NAMALWA (cell line): ENCODE results near the gene SYNPO2L.

Source experiments
- DNase-seq: peaks from one replicate; pipeline ENCODE4 v3.0.0-alpha.2; 2015; ENCODE audit warnings: low spot score

The SYNPO2L gene

DNA sequence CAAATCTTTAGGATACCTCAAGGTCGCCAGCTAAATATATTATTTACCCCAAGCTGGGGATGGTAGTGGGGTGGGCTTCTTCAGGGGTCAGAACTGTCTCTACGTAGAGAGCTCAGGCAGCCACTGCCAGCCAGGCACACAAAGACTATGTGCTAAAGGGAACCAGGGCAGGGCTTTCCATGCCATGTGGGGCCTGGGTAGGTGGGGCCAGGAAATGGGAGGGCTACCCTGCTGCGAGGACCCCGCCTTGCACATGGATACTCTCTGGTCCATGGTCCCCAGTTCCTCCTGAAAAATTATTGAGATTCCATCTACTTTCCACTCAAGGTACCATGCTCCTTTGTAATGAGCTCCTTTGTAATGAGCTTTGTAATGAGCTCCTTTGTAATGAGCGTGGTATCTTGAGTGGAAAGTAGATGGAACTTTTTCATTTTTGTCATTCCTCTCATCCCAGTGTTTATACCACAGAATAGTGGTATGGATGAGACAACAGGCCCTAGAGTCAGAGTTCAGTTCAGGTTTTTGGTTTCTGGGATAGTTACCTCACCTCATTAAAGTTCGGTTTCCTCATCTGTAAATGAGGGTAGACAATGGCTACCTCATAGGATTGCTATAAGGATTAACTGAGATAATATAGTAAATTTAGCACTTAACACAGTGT is 5.8 kb downstream of the SYNPO2L start:
- no peak for DNase-seq

DNA sequence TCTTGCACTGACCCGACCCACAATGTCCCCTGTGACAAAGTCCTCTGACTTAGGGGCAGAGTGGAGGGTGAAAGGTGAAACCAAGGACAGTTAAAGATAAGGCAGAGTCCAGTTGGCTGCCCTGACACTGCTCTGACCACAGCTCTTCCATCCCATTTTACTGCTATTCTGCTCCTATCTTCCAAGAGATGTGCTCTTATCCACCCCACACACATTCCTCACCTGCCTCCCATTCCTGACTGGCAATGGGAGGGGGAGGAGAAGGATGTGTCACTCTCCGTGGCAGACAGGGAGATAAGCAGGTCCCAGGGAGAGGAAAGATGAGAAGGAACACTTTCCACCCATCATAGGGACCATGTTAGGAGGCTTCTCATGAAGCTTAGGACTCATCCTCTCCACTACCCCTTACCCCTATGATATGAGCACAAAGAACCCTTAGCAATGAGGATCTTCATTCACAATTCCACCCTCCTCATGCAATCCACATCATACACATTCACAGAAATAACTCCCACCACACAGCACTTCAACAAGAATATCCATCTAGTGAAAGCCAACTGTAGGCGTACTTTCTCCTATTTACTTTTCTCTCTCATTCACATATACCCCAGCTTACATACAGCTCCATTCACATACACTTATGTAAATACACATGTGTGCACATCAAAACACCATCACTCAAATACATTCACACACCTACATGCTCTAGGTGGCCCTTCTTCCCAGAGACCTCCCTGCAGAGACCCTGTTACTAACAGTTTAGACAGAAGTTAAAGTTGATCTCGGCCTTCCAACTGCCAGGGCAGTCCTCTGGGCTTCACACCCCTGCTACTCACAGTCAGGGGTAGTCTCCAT is 6.6 kb downstream of the SYNPO2L start:
- no peak for DNase-seq

DNA sequence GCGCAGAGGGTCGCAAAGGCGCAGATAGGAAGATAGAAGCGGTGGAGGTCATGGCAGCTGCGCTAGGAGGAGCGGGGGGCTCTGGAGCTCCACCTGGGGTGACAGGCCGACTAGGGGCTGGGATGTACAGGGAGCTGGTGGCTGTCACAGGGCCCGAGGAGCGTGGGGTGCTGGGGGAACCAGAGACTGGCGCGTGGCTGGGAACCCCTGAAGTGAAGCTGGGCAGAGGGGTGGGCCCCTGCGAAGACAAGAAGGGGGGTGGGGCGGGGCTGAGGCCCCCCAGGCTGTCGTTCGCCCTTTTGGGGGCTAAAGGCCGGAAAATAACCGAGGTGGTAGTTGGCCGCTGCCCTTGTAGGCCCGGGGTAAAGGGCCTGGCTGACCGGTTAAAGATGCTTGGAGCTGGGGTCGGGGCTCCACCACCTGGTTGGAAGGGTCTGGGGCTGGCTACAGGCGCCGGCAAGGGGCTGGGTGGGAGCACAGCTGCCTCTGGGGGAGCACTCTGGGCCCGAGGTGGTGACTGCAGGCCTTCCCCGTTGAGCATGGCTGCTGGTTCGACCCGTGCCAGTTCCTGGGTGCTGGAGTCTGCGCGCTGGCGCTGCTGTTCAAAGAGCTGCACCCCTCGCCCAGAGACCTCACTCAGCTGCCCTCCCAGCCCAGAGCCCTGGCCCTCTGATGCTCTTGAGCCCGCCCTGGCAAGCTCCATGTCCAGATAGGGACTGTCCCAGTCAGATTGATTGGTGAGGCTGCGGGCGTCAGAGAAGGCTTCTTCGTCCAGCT is 7.8 kb downstream of the SYNPO2L start:
- no peak for DNase-seq

DNA sequence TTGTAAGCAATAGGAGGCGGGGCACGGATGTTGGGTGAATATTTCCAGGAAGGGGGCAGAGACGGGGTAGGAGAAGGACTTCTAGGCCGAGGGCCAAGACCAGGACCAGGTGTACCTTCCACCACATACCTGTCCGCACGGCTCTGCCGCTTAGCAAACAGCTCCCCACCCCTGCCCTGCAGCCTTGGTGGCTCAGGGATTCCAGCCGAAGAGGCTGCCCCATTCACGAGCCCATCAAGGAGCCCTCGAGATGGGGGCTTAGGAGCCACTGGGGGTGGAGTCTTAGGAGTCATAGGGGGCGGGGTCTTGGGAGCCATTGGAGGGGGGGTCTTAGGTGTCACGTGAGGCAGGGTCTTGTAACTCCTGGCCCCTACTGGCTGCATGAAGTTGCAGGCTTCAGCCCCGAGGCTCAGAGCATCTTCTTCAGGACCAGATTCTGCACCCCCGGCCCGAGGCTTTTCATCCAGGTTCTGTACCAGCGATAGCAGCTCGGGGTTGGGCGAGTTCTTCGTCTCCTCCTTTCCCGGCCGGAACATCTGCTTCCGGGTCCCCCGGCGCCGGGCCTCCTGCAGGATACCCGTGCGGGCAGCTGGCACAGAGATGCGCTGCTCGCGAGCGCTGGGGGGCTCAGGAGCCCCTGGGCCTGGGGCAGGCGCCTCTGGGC is 8.5 kb downstream of the SYNPO2L start:
- no peak for DNase-seq

DNA sequence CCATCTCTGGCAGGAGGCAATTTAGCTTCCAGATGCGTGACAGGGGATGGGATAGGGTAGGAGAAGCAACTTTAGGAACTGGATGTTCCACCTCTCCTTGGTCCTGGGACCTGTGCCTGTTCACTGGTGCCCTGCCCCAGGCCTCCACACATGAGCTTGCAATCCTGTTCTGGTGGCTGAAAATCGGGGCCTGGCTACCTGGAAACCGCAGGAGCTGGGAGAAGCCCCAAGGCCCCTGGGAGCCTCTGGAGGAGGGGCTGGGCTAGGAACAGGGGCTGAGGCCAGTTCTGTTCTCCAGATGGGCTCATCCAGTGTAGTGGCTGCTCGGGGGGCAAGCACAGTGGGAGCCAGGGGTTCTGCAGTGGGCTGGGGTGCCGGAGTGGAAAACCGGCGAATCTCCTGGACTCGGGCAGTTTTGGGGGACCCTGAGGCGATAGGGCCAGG is 9.2 kb downstream of the SYNPO2L start:
- no peak for DNase-seq

DNA sequence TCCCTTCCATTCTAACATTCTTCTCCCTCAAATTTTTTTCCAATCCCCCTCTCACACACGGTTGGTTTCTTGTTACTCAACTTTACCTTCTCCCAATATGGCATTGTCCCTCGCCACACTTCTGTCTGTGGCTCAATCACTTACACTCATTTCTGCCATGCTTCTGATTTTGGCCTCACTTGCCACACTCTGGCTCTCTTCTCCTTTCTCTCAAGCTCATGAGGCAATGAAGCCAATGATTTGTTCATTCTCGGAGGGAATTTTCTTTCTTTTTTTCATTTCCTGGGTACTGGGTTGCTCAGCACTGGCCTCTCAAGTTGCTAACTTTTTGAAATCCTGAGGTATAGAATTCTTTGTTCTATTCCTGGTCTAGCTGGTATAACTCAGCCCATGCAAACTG is 10.6 kb downstream of the SYNPO2L start:
- no peak for DNase-seq

DNA sequence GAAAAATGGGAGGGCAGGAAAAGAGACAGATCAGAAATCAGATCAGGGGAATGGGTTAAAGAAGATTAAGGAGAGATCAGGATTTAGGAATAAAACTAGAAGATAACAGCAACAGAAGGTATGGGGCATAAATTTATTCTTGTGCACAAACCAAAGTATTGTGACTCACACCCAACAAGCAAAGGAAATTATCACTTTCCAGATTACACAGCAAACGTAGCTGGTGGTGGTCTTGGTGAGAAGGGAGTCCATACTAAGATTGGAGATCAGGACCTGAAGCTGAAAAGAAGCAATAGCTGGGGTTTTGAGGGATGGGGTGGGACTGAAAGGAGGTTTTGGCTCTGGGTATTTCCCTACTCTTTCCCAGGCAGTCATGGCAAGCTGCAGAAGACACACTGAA is 11.1 kb downstream of the SYNPO2L start:
- no peak for DNase-seq

DNA sequence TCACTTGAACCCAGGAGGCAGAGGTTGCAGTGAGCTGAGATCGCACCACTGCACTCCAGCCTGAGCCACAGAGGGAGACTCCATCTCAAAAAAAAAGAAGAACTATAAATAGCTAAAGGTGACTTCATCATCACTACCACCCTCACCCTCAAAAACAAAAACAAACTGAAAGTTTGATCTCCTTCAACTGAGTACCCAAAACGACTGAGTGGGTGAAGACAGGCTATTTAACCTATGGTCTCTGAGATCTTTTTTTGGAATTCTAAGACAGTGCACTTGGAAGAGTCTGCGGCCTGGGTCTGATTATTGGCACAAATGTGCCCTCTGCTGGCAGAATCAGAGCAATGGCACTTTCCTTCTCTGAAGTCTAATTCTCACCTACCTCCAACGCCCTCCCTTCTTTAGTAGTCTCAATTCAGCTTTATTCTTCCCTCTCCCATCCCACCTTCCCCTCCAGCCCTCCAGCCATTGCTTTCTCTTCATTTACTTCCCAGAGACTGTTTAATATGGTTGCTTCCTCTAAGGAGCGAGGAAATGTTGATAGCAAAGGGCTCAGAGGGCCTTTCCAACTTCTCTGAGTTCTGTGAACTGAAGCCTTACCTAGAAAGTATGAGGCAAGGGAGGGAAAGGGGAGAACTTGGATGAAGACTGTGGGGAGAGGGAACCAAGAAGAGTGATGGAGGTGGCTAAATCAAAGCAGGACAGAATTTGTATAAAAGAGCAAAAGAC is 11.7 kb downstream of the SYNPO2L start:
- peak; percentile 66 for DNase-seq

DNA sequence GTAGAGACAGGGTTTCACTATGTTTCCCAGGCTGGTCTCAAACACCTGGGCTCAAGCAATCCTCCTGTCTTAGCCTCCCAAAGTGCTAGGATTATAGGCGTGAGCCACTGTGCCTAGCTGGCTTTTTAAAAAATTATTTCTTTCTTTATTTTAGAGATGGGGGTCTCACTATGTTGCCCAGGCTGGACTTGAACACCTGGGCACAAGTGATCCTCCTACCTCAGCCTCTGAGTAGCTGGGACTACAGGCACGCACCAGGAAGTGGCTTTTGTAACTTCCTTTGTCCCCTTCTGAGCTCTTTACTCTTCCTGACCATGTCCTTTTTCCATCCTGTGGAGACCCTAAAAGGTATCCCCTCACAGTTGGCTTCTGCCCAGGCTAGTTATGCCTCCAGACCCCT is 12.5 kb downstream of the SYNPO2L start:
- DNase-seq = no peak

DNA sequence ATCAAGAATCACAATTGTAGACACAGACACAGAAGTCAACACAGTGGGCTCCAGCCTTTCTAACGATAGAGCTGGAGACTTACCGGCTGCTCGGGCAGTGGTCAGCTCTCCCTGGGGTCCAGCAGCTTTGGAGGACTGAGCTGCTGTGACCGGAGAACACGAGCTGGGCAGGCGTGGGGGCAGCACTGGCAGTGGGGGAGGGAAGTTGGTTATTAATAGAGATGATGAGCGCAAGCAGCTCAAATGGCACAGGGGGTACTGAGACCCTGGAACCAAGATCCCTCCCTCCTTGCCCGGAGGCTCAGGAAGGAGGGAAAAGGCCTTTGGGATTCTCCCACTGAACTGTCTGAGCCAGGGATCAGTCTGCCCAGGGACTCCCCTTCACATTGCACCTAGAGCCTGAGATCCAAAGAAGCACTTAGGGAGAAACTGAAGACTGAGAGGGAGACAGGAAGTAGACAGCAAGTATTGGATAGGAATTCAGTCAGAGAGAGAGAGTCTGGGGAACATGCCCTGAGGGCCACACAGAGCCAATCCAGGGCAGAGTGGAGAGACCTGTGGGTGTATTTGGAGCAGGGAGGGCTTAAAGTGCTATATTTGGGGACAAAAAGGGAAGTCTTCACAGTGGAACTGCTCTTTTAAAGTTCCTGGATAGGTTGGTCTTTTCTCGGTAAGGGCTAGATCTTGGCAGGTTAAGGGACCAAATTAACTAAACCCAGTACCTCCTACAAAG is 14.3 kb downstream of the SYNPO2L start, which contains the start of gene MYOZ1:
Gene MYOZ1 (minus strand): TSS at position 147 of the 733 bp plus-strand sequence. CDS start 1,457 bp downstream, outside the sequence.
- no peak for DNase-seq

DNA sequence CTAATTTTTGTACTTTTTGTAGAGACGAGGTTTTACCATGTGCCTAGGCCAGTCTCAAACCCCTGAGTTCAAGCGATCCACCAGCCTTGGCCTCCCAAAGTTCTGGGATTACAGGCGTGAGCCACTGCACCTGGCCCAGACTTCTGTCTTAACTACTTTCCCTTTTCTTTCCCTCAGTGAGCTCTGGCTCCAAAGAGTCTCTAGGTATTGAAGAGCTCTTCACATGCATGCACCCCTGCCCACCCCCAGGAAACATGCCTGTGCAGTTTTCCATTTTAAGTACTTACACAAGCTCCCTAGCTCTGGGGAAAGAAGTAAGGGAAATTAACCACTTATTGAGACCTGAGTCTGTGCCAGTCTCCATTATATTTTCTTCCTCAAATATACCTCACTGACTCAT is 16.5 kb downstream of the SYNPO2L start:
- DNase-seq = no peak

DNA sequence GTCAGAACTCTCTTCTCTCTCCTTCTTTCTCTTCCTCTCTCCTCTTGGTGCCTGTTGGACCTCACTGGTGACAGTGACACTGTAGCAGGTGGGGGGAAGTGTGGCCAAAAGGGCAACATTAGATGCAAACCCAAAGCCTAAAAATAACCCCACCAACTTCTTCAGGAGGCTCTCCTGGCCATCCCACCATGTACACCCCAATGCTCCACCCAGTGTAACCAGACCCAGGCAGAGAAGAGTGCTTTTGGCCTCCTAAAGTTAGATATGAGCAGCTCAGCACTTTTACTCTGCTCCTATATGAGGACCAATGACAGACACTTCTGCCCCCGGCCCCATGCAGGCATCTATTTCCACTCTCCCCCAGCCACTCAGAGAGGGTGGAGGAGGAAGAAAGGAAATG is 20.0 kb downstream of the SYNPO2L start:
- no peak for DNase-seq

DNA sequence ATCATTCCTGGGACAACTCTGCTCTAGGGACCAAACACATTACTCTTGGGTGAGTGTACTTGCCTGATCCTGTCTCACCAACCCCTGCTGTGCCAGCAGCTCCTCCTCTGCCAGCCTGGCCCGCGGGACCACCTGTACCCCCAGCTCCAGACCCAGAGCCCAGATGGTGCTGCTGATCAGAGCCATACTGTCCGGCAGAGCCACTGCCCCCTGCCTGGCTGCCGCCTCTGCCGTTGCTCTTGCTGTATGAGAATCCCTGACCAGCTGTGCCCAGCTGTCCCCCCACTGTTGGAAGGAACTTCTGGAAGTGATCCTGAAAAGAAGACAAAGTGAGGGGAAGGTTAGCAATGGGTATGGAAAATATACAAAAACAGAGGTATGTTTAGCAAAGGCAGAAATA is 21.4 kb downstream of the SYNPO2L start:
- DNase-seq = no peak

DNA sequence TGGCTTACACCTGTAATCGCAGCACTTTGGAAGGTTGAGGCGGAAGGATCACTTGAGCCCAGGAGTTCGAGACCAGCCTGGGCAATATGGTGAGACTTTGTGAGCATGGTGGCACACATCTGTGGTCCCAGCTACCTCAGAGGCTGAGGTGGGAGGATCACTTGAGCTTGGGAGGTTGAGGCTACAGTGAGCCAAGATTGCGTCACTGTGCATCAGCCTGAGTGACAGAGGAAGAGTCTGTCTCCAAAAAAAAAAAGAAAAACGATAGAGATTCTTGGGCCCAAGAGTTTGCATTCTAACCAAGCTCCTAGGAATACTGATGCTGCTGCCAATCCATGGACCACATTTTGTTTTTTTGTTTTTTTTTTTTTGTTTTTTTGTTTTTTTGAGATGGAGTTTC is 26.7 kb downstream of the SYNPO2L start:
- DNase-seq = no peak

DNA sequence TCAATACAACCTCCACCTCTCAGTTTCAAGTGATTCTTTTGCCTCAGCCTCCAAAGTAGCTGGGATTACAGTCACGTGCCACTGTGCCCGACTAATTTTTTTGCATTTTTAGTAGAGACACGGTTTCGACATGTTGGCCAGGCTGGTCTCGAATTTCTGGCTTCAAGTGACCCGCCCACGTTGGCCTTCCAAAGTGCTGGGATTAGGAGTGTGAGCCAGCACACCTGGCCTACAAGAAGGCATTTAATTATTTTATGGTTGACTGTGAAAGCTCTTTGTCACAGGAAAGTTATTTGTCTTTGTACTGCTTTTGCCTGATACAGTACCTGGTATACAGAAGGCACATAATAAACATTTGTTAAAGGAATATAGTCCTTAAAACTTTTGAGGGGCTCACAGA is 27.4 kb downstream of the SYNPO2L start:
- DNase-seq = no peak

DNA sequence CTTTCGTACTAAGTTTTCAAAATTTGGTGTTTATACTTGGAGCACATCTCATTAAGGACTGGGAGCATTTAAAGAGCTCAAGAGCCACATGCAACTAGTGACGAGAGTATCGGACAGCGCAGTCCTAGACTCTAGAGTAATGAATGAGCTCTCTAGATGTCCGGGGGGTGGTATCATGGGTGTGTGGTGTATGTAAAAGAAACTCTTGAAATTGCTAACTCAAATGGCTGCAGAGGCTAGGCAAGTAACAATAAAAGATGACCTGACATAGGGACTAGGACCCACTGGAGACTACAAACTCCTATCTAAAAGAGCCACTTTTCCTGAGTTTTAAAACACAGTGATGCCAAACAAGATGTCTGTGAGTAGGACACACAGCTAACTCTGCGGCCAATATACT is 28.5 kb downstream of the SYNPO2L start:
- no peak for DNase-seq

DNA sequence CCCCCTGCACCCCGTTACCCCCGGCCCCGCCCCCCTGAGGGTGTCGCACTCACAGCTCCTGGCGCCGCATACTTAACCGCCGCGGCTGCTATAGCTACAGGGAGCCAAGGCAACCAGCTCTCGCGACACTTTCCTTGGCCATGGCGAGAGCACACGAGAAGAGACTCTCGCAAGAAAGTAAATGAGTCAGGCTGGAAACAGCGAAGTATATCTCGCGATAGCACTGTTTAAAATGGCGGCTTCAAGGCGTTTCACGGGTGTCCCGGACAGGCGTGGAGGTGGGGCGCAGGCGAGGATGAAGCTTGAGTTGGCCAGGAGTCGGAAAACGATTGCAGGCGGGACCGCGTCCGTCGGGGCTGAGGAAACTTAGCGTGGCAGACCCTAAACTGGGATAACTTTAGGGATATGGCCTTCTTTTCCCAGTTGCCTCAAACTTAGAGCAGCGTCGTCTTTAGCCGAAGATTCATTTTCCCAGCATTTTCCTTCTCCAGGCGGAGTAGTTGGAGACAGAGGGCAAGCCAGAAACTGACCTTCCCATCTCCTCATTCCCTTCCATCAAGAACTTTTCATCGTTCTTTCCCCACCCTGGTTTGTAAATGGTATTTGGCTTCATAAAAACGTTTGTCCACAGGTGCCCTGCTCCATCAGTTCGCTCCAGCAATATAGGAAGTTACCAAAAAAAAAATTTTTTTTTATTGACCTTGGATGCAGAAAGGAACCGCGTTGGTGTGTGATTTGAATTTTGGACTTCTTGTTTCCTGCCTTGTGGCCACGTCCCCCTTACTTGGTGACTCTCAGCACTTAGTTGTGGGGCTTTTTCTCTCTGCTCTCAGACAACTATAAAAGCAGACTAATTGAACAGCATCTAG is 29.7 kb downstream of the SYNPO2L start:
- peak; percentile 96 for DNase-seq

DNA sequence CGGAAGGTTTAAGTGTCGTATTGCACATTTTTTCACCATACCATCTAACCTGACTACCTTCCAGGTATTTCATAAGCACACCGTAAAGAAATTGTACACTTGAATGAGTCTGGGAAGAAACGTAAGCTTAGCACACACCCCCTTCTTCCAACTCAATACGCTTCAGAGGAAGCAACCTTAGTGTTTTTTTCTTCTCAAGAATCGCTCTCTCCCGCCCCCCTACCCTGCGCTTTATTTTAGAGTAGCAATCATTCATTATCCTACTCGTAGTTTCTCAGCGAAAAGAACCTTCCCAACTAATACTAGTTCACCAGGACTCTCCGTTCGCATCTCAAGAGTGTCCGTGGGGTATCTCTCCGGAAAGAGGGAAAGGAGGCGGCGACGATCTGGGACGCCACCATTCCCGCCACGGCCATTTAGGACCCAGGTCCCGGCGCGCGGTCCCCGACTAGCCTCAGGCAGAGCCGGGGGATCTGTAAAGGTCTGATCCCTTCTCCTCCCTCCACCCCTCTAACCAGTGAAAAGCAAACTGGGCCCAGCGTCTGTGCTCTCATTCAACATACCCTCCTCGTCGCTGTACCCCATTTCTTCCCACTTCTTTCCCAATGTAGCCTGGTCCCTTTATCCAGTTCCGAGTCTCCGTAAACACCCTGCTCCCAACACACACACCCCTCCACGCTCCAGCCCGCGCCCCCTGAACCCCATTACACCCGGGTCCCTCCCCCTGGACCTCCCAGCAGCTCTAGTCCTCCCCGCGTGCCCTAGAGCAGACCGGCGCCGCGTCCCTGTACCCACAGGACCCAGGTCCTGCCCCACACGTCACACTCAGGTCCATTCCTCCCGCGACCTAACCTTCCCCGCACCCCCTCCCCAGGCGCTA is 30.6 kb downstream of the SYNPO2L start:
- peak; percentile 42 for DNase-seq

DNA sequence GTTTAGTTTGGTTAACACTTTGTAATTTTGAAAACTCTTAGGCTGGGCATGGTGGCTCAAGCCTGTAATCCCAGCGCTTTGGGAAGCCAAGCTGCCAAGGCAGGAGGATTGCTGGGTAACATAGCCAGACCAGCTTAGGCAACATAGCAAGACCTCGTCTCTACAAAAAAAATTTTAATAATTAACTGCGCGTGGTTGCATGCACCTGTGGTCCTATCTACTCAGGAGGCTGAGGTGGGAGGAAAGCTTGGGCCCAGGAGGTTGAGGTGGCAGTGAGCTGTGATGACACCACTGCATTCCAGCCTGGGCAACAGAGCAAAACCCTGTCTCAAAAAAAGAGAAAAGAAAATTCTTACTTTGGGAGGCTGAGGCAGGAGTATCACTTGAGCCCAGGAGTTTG is 32.8 kb downstream of the SYNPO2L start:
- DNase-seq = no peak
